ENCODE measurements around the gene PLPP3.

- TF ChIP-seq CTCF (IDR thresholded peaks at IDR 0.05; ENCODE audit: poor library complexity), result no peak
- TF ChIP-seq EZH2 (IDR thresholded peaks at IDR 0.05; ENCODE audit: borderline replicate concordance), result no peak
- TF ChIP-seq EZH2phosphoT487 (IDR thresholded peaks at IDR 0.05; ENCODE audit: low read depth, severe bottlenecking, unreplicated experiment), result no peak
These were observed 72.3 kb downstream of the PLPP3 start for GRCh38 chr1:56506951-56507491.
